ENCODE results near the gene IL23A.
A peak's percentile ranks its signal among the peaks of the same experiment; 100 is the strongest.
"Not testable (repeated sequence)": the region's sequence is repeated elsewhere in the genome, so short reads cannot be mapped to it uniquely, and the experiment has no call there.

Gene IL23A

DNA sequence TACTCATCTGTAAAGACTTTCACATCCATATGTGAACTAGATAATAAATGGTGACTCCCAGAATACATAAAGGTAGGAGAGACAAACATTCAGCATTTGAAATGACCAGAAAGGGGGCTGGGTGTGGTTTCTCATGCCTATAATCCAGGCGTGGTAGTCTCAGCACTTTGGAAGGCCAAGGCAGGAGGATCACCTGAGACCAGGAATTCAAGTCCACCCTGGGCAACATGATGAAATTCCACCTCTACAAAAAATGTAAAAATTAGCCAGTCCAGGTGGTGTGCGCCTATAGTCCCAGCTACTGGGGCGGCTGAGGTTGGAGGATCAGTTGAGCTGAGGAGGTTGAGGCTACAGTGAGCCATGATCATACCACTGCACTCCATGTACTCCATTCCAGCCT lies 34.4 kb upstream of the IL23A start:
- DNase-seq (ENCODE audit: insufficient read length, low spot score) (no peak), FAIRE-seq (no peak)
- no peak for TF ChIP-seq POLR2AphosphoS5 (IDR thresholded peaks at IDR 0.05; ENCODE audit: low read depth, low read length)
- no peak for TF ChIP-seq POU2F2 (IDR thresholded peaks at IDR 0.05; ENCODE audit: low read depth, low read length)
- TF ChIP-seq TAF1 (IDR thresholded peaks at IDR 0.05; ENCODE audit: low read depth, low read length) = no peak
- TF ChIP-seq SPI1 (IDR thresholded peaks at IDR 0.05; ENCODE audit: low read depth, low read length) = no peak
- no peak for TF ChIP-seq PAX5 (IDR thresholded peaks at IDR 0.05; ENCODE audit: insufficient read depth, low read length, severe bottlenecking)

GRCh38 chr12:56304872-56305590 lies 33.7 kb upstream of the IL23A start:
- no peak for DNase-seq (ENCODE audit: insufficient read length, low spot score)
- no peak for TF ChIP-seq POLR2AphosphoS5 (IDR thresholded peaks at IDR 0.05; ENCODE audit: low read depth, low read length)
- TF ChIP-seq SPI1 (IDR thresholded peaks at IDR 0.05; ENCODE audit: low read depth, low read length) = no peak
- no peak for TF ChIP-seq TAF1 (IDR thresholded peaks at IDR 0.05; ENCODE audit: low read depth, low read length)
- no peak for TF ChIP-seq POLR2A (IDR thresholded peaks at IDR 0.05; ENCODE audit: low read depth, low read length)
- TF ChIP-seq POU2F2 (IDR thresholded peaks at IDR 0.05; ENCODE audit: low read depth, low read length) = no peak
- no peak for TF ChIP-seq PAX5 (IDR thresholded peaks at IDR 0.05; ENCODE audit: insufficient read depth, low read length, severe bottlenecking)
- FAIRE-seq = no peak

DNA sequence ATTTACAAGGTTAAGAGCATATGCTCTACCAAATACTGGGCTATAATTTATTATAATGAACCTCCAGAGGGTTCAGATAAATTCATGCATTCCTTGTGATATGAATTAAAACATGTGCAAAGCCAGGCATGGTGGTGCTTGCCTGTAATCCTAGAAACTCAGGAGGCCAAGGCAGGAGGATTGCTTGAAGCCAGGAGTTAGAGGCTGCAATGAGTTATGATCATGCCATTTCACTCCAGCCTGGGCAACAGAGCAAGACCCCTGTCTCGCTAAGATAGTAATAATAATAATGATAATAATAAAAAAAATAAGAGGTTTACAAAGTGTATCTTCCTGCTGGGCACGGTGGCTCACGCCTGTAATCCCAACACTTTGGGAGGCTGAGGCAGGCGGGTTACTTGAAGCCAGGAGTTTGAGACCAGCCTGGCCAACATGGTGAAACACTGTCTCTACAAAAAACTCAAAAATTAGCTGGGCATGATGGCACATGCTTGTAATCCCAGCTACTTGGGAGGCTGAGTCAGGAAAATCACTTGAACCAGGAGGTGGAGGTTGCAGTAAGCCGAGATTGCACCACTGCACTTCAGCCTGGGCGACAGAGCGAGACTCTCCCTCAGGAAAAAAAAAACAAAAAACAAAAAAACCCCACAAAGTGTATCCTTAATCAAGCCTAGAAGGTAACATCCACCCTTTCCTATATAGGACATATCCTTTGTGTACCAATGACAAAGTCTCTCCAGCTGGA lies 31.3 kb upstream of the IL23A start:
- FAIRE-seq (no peak), DNase-seq (ENCODE audit: insufficient read length, low spot score) (no peak)
- no peak for TF ChIP-seq POLR2AphosphoS5 (IDR thresholded peaks at IDR 0.05; ENCODE audit: low read depth, low read length)
- no peak for TF ChIP-seq TAF1 (IDR thresholded peaks at IDR 0.05; ENCODE audit: low read depth, low read length)

DNA sequence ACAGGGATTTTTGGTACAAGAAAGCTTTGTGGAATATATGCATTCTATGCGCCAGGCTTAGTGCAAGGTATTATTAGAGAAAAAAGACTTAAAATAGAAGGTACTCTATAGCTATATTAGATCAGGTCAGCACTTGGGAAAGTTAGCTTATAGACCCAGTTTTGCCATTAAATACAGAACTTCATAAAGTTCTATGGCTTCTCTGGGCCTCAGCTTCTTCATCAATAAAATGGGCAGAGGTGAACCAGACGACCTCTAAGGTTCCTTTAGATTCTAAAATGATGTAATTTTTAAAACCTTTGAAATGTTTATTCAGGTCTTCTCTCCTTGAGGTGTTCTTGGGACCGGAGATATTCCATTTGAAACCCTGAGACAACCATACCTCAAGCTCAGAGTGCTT lies 30.0 kb upstream of the IL23A start:
- DNase-seq (ENCODE audit: insufficient read length, low spot score) = no peak
- TF ChIP-seq POLR2AphosphoS5 (IDR thresholded peaks at IDR 0.05; ENCODE audit: low read depth, low read length) = no peak
- no peak for TF ChIP-seq TAF1 (IDR thresholded peaks at IDR 0.05; ENCODE audit: low read depth, low read length)
- no peak for TF ChIP-seq POU2F2 (IDR thresholded peaks at IDR 0.05; ENCODE audit: low read depth, low read length)
- TF ChIP-seq SPI1 (IDR thresholded peaks at IDR 0.05; ENCODE audit: low read depth, low read length) = no peak
- TF ChIP-seq POLR2A (IDR thresholded peaks at IDR 0.05; ENCODE audit: low read depth, low read length) = no peak
- TF ChIP-seq PAX5 (IDR thresholded peaks at IDR 0.05; ENCODE audit: insufficient read depth, low read length, severe bottlenecking) = no peak
- no peak for FAIRE-seq

GRCh38 chr12:56311003-56311402 lies 27.7 kb upstream of the IL23A start:
- no peak for FAIRE-seq
- DNase-seq (ENCODE audit: insufficient read length, low spot score) = no peak
- TF ChIP-seq POLR2AphosphoS5 (IDR thresholded peaks at IDR 0.05; ENCODE audit: low read depth, low read length) = peak; percentile 27; the same call in 1 of the 2 replicates
- TF ChIP-seq POLR2A (IDR thresholded peaks at IDR 0.05; ENCODE audit: low read depth, low read length) = peak; percentile 51; the same call in 1 of the 2 replicates
- no peak for TF ChIP-seq POU2F2 (IDR thresholded peaks at IDR 0.05; ENCODE audit: low read depth, low read length)
- no peak for TF ChIP-seq SPI1 (IDR thresholded peaks at IDR 0.05; ENCODE audit: low read depth, low read length)

DNA sequence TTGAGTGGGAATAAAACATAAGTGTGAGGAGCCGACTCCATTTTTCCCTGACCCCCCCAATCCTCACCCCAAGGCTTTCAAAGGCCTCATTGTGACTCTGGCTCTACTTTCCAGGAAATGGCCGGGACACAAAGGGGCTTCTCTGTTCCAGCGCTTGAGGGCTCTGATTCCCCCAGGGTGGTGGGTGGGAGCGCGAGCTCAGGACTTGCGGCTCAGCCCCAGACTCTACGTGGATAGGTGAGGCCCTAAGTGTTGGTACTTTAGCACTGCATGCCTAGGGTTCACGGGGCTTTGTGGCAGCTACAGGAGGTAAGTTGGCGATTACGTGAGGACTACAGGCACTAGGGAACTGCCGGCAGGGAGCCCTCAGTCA lies 23.4 kb upstream of the IL23A start:
- TF ChIP-seq TAF1 (IDR thresholded peaks at IDR 0.05; ENCODE audit: low read depth, low read length) (no peak), PAX5 (IDR thresholded peaks at IDR 0.05; ENCODE audit: insufficient read depth, low read length, severe bottlenecking) (no peak), POU2F2 (IDR thresholded peaks at IDR 0.05; ENCODE audit: low read depth, low read length) (no peak), SPI1 (IDR thresholded peaks at IDR 0.05; ENCODE audit: low read depth, low read length) (no peak), POLR2A (IDR thresholded peaks at IDR 0.05; ENCODE audit: low read depth, low read length) (no peak), POLR2AphosphoS5 (IDR thresholded peaks at IDR 0.05; ENCODE audit: low read depth, low read length) (no peak)
- no peak for DNase-seq (ENCODE audit: insufficient read length, low spot score)
- peak; percentile 50 for FAIRE-seq

DNA sequence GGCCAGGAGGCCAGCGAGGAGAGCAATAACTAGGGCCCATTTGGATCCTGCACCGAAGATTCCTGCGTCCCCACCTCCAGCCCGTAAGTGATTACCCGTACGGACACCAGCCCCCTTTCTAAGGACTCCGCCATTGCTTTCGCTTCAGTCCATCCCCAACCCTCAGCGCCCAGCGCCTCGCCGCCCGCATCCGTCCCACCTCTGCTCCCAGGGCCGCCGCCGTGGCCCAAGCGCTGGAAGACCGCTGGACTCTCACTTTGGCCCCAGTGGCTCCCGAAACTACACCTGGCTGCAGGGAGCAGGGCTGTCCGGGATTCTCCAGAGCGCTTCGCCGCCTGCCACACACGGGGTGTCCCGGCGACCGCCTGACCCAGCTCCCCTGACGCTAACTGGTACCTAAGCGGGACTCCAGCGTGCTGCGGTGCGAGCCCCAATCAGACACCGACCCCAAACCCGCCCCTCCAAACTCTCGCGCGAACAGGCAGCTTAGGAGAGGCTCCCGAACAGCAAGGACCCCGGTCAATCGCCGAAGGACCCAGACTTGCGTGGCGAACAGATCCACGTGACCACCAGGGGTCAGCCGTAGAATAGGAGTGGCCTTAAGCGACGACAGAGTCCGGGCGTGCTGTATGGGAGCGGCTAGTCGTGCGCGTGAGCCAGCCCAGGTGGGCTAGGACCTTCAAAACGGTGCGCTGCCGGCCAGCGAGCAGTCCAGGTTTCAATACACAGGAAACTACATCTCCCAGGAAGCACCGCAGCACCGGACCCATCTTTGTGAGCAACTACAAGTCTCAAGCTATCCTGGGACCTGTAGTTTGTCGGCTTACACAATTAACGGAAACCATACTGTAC lies 22.8 kb upstream of the IL23A start, which contains the start of gene CNPY2:
Gene CNPY2, minus strand, starts transcription at position 367 of the 852 bp plus-strand sequence. CDS start 771 bp downstream, outside the sequence.
- FAIRE-seq (peak; percentile 97), DNase-seq (ENCODE audit: insufficient read length, low spot score) (peak; percentile 94)
- 0 out of 2 replicates have a peak, but pooled peaks have one; percentile 41 for TF ChIP-seq POU2F2 (IDR thresholded peaks at IDR 0.05; ENCODE audit: low read depth, low read length)
- TF ChIP-seq POLR2A (IDR thresholded peaks at IDR 0.05; ENCODE audit: low read depth, low read length) = peak; percentile 87
- TF ChIP-seq POLR2AphosphoS5 (IDR thresholded peaks at IDR 0.05; ENCODE audit: low read depth, low read length) = peak; percentile 88
- no peak for TF ChIP-seq SPI1 (IDR thresholded peaks at IDR 0.05; ENCODE audit: low read depth, low read length)
- TF ChIP-seq PAX5 (IDR thresholded peaks at IDR 0.05; ENCODE audit: insufficient read depth, low read length, severe bottlenecking) = no peak
- peak; percentile 79 for TF ChIP-seq TAF1 (IDR thresholded peaks at IDR 0.05; ENCODE audit: low read depth, low read length)

DNA sequence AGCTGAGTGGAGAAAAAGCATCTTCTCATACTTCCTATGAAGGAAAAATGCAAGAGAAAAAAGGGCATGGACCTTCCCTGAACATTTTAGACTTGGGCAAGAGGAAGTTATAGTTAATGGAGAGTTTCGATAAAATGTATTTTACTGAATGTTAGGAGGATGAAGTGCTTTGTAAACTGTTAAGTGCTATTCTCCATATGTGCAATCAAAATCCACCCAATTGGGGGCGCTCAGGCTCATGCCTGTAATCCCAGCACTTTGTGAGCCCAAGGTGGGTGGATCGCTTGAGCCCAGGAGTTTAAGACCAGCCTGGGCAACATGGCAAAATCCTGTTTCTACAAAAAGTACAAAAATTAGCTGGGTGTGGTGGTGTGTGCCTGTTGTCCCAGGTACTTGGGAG lies 21.0 kb upstream of the IL23A start:
- FAIRE-seq (no peak), DNase-seq (ENCODE audit: insufficient read length, low spot score) (no peak)
- TF ChIP-seq POLR2A (IDR thresholded peaks at IDR 0.05; ENCODE audit: low read depth, low read length) (no peak), TAF1 (IDR thresholded peaks at IDR 0.05; ENCODE audit: low read depth, low read length) (no peak), SPI1 (IDR thresholded peaks at IDR 0.05; ENCODE audit: low read depth, low read length) (no peak), POU2F2 (IDR thresholded peaks at IDR 0.05; ENCODE audit: low read depth, low read length) (no peak), PAX5 (IDR thresholded peaks at IDR 0.05; ENCODE audit: insufficient read depth, low read length, severe bottlenecking) (no peak), POLR2AphosphoS5 (IDR thresholded peaks at IDR 0.05; ENCODE audit: low read depth, low read length) (no peak)

GRCh38 chr12:56321027-56321426 lies 17.7 kb upstream of the IL23A start:
- TF ChIP-seq POLR2A (IDR thresholded peaks at IDR 0.05; ENCODE audit: low read depth, low read length) (no peak), POLR2AphosphoS5 (IDR thresholded peaks at IDR 0.05; ENCODE audit: low read depth, low read length) (no peak), POU2F2 (IDR thresholded peaks at IDR 0.05; ENCODE audit: low read depth, low read length) (no peak), PAX5 (IDR thresholded peaks at IDR 0.05; ENCODE audit: insufficient read depth, low read length, severe bottlenecking) (no peak), SPI1 (IDR thresholded peaks at IDR 0.05; ENCODE audit: low read depth, low read length) (no peak), TAF1 (IDR thresholded peaks at IDR 0.05; ENCODE audit: low read depth, low read length) (no peak)
- DNase-seq (ENCODE audit: insufficient read length, low spot score) (no peak), FAIRE-seq (no peak)

DNA sequence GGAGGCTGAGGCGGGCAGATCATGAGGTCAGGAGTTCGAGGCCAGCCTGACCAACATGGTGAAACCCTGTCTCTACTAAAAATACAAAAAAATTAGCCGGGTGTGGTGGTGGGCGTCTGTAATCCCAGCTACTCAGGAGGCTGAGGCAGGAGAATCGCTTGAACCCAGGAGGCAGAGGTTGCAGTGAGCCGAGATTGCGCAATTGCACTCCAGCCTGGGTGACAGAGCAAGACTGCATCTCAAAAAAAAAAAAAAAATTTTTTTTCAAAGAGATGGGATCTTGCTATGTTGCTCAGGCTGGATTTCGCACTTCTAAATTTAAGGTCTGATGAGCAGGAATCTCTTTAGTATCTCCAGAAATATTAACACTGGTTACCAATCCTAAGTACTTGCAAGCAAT lies 17.1 kb upstream of the IL23A start:
- not testable (repeated sequence) for FAIRE-seq; DNase-seq (ENCODE audit: insufficient read length, low spot score)
